NCI-H69 (cell line): ENCODE data around the gene DHX34.
"Not testable (repeated sequence)": the region's sequence is repeated elsewhere in the genome, so short reads cannot be mapped to it uniquely, and the experiment has no call there.

Experiments used
- DNase-seq: peaks from one replicate; lab custom pipeline; 2025; lab: John Stamatoyannopoulos, UW

The DHX34 gene

GRCh38 chr19:47390533-47391488 is 41.7 kb downstream of the DHX34 start:
- no peak for DNase-seq

GRCh38 chr19:47391510-47392223 is 42.6 kb downstream of the DHX34 start:
- peak; percentile 68 for DNase-seq

- peak; percentile 40 for DNase-seq
Measured at GRCh38 chr19:47398707-47399597, 49.8 kb downstream of the DHX34 start.

- peak; percentile 41 for DNase-seq
Measured at GRCh38 chr19:47402504-47402903, 53.4 kb downstream of the DHX34 start.

- DNase-seq = no peak
Measured at GRCh38 chr19:47404334-47405196, 55.5 kb downstream of the DHX34 start.

GRCh38 chr19:47405197-47405550 is 56.1 kb downstream of the DHX34 start:
- no peak for DNase-seq

GRCh38 chr19:47405854-47406417 is 56.8 kb downstream of the DHX34 start:
- no peak for DNase-seq

GRCh38 chr19:47406711-47407416 is 57.7 kb downstream of the DHX34 start:
- peak; percentile 38 for DNase-seq

GRCh38 chr19:47407417-47407774 is 58.3 kb downstream of the DHX34 start:
- peak; percentile 64 for DNase-seq

- no peak for DNase-seq
Measured at GRCh38 chr19:47408156-47408938, 59.2 kb downstream of the DHX34 start.

- DNase-seq = no peak
Measured at GRCh38 chr19:47411101-47411500, 62.0 kb downstream of the DHX34 start.

- not testable (repeated sequence) for DNase-seq
Measured at GRCh38 chr19:47411696-47412095, 62.6 kb downstream of the DHX34 start.

- no peak for DNase-seq
Measured at GRCh38 chr19:47413941-47414340, 64.8 kb downstream of the DHX34 start.

GRCh38 chr19:47414469-47414868 is 65.4 kb downstream of the DHX34 start:
- peak; percentile 58 for DNase-seq

- DNase-seq = no peak
Measured at GRCh38 chr19:47415953-47416642, 67.0 kb downstream of the DHX34 start.

GRCh38 chr19:47416643-47416985 is 67.5 kb downstream of the DHX34 start:
- DNase-seq = no peak

GRCh38 chr19:47417107-47417745 is 68.1 kb downstream of the DHX34 start:
- DNase-seq = no peak
